Measurements from ENCODE around the gene WBP1L. TPM values are rescaled to one million over a fixed set of nuclear protein-coding genes. Genes with fewer than 3 reads are reported as not detected.
A peak's percentile ranks its signal among the peaks of the same experiment; 100 is the strongest.

WBP1L gene
- total RNA-seq, 1 experiment from 2014 or later, result 21.0 TPM

GRCh38 chr10:102781090-102781920 is 37.6 kb downstream of the WBP1L start:
- Histone ChIP-seq H3K27me3 (replicated peaks) (no peaks in the 10 kb centered on the region), H3K4me1 (replicated peaks) (peaks cover 51% of the 10 kb centered on the region), H3K27ac (no peak overlapping the region), H3K36me3 (no peaks in the 10 kb centered on the region), H3K4me3 (no peak overlapping the region), H3K9me3 (replicated peaks) (no peaks in the 10 kb centered on the region)
- DNase-seq (ENCODE audit: low read depth in 1 of 2, low spot score in 2 of 2), result no peak

GRCh38 chr10:102781921-102782557 is 38.3 kb downstream of the WBP1L start:
- peak overlapping the region; percentile 24; the same call in 1 of the 2 replicates for H3K27ac ChIP-seq
- H3K36me3 ChIP-seq, result no peaks in the 10 kb centered on the region
- no peaks in the 10 kb centered on the region for H3K9me3 ChIP-seq (replicated peaks)
- H3K27me3 ChIP-seq (replicated peaks), result no peaks in the 10 kb centered on the region
- H3K4me3 ChIP-seq, result no peak overlapping the region
- peaks cover 44% of the 10 kb centered on the region for H3K4me1 ChIP-seq (replicated peaks)
- DNase-seq (ENCODE audit: low read depth in 1 of 2, low spot score in 2 of 2), result no peak

- Histone ChIP-seq H3K9me3 (replicated peaks) (no peaks in the 10 kb centered on the region), H3K36me3 (no peaks in the 10 kb centered on the region), H3K27me3 (replicated peaks) (no peaks in the 10 kb centered on the region), H3K4me3 (no peak overlapping the region), H3K27ac (peak overlapping the region; percentile 24), H3K4me1 (replicated peaks) (peaks cover 35% of the 10 kb centered on the region)
- DNase-seq (ENCODE audit: low read depth in 1 of 2, low spot score in 2 of 2), result peak; percentile 63 to 79
Measured at GRCh38 chr10:102782673-102783551, 39.2 kb downstream of the WBP1L start.

GRCh38 chr10:102783568-102783967 is 39.8 kb downstream of the WBP1L start:
- Histone ChIP-seq H3K4me1 (replicated peaks) (peaks cover 35% of the 10 kb centered on the region), H3K4me3 (no peak overlapping the region)

GRCh38 chr10:102785818-102786217 is 42.1 kb downstream of the WBP1L start:
- Histone ChIP-seq H3K9me3 (replicated peaks) (no peaks in the 10 kb centered on the region), H3K4me3 (no peak overlapping the region), H3K4me1 (replicated peaks) (peaks cover 29% of the 10 kb centered on the region), H3K36me3 (no peaks in the 10 kb centered on the region), H3K27me3 (replicated peaks) (no peaks in the 10 kb centered on the region), H3K27ac (no peak overlapping the region)
- no peak for DNase-seq (ENCODE audit: low read depth in 1 of 2, low spot score in 2 of 2)

More at GRCh38 chr10:102783568-102783967, 39.8 kb downstream of the WBP1L start:
- H3K27me3 ChIP-seq (replicated peaks), result no peaks in the 10 kb centered on the region
- no peak overlapping the region for H3K27ac ChIP-seq
- no peaks in the 10 kb centered on the region for H3K9me3 ChIP-seq (replicated peaks)
- no peak for DNase-seq (ENCODE audit: low read depth in 1 of 2, low spot score in 2 of 2)
- no peaks in the 10 kb centered on the region for H3K36me3 ChIP-seq

- DNase-seq (ENCODE audit: low read depth in 1 of 2, low spot score in 2 of 2), result peak in 1 of 2 experiments; percentile 26
- H3K27ac ChIP-seq, result no peak overlapping the region
Measured at GRCh38 chr10:102791754-102792395, 48.1 kb downstream of the WBP1L start.

GRCh38 chr10:102795453-102796406 is 52.0 kb downstream of the WBP1L start:
- Histone ChIP-seq H3K36me3 (peaks cover 11% of the 10 kb centered on the region), H3K27me3 (replicated peaks) (no peaks in the 10 kb centered on the region), H3K27ac (no peak overlapping the region), H3K4me1 (replicated peaks) (peaks cover 36% of the 10 kb centered on the region), H3K4me3 (no peak overlapping the region), H3K9me3 (replicated peaks) (no peaks in the 10 kb centered on the region)
- DNase-seq (ENCODE audit: low read depth in 1 of 2, low spot score in 2 of 2), result no peak

More at GRCh38 chr10:102791754-102792395, 48.1 kb downstream of the WBP1L start:
- Histone ChIP-seq H3K27me3 (replicated peaks) (no peaks in the 10 kb centered on the region), H3K36me3 (no peaks in the 10 kb centered on the region), H3K9me3 (replicated peaks) (no peaks in the 10 kb centered on the region), H3K4me3 (no peak overlapping the region), H3K4me1 (replicated peaks) (peaks cover 26% of the 10 kb centered on the region)

GRCh38 chr10:102796407-102797176 is 52.8 kb downstream of the WBP1L start:
- Histone ChIP-seq H3K27me3 (replicated peaks) (no peaks in the 10 kb centered on the region), H3K9me3 (replicated peaks) (no peaks in the 10 kb centered on the region), H3K27ac (peak overlapping the region; percentile 34), H3K4me3 (no peak overlapping the region), H3K36me3 (peaks cover 14% of the 10 kb centered on the region), H3K4me1 (replicated peaks) (peaks cover 34% of the 10 kb centered on the region)
- DNase-seq (ENCODE audit: low read depth in 1 of 2, low spot score in 2 of 2), result peak; percentile 81 to 90

GRCh38 chr10:102799691-102800471 is 56.1 kb downstream of the WBP1L start:
- H3K4me1 ChIP-seq (replicated peaks), result peaks cover 47% of the 10 kb centered on the region
- no peak for DNase-seq (ENCODE audit: low read depth in 1 of 2, low spot score in 2 of 2)
- H3K9me3 ChIP-seq (replicated peaks), result no peaks in the 10 kb centered on the region
- H3K27ac ChIP-seq, result no peak overlapping the region
- H3K27me3 ChIP-seq (replicated peaks), result no peaks in the 10 kb centered on the region
- no peak overlapping the region for H3K4me3 ChIP-seq
- peaks cover 17% of the 10 kb centered on the region for H3K36me3 ChIP-seq

GRCh38 chr10:102800611-102801335 is 57.0 kb downstream of the WBP1L start:
- Histone ChIP-seq H3K27me3 (replicated peaks) (no peaks in the 10 kb centered on the region), H3K4me1 (replicated peaks) (peaks cover 41% of the 10 kb centered on the region), H3K4me3 (no peak overlapping the region), H3K27ac (no peak overlapping the region), H3K9me3 (replicated peaks) (no peaks in the 10 kb centered on the region), H3K36me3 (peaks cover 17% of the 10 kb centered on the region)
- DNase-seq (ENCODE audit: low read depth in 1 of 2, low spot score in 2 of 2), result no peak

- Histone ChIP-seq H3K4me3 (no peak overlapping the region), H3K36me3 (peaks cover 17% of the 10 kb centered on the region), H3K27ac (no peak overlapping the region), H3K9me3 (replicated peaks) (no peaks in the 10 kb centered on the region), H3K4me1 (replicated peaks) (peaks cover 36% of the 10 kb centered on the region), H3K27me3 (replicated peaks) (no peaks in the 10 kb centered on the region)
- DNase-seq (ENCODE audit: low read depth in 1 of 2, low spot score in 2 of 2), result no peak
Measured at GRCh38 chr10:102801496-102801895, 57.7 kb downstream of the WBP1L start.

Data from SJSA1 (cell line).